Mucosa of stomach (tissue), 1 donor: ENCODE measurements around the gene CCDC184.
A peak's percentile ranks its signal among the peaks of the same experiment; 100 is the strongest.
"Not testable (repeated sequence)": the region's sequence is repeated elsewhere in the genome, so short reads cannot be mapped to it uniquely, and the experiment has no call there.

Experiments used
- H3K27me3 ChIP-seq: one replicate; pipeline ENCODE4 v1.7.0; 2013; ENCODE audit warnings: mild to moderate bottlenecking, low read length; ENCODE audit not compliant: control insufficient read depth, insufficient read depth
- H3K36me3 ChIP-seq: one replicate; pipeline ENCODE4 v1.7.0; 2013; ENCODE audit warnings: low read length; ENCODE audit not compliant: control insufficient read depth, insufficient read depth
- H3K4me1 ChIP-seq: one replicate; pipeline ENCODE4 v1.7.0; 2013; ENCODE audit warnings: mild to moderate bottlenecking, low read length; ENCODE audit not compliant: control insufficient read depth, insufficient read depth
- H3K4me3 ChIP-seq: one replicate; pipeline ENCODE4 v1.7.0; 2013; ENCODE audit warnings: low read length
- H3K9ac ChIP-seq: one replicate; pipeline ENCODE4 v1.7.0; 2013; ENCODE audit warnings: mild to moderate bottlenecking, low read length, moderate library complexity
- H3K9me3 ChIP-seq: one replicate; pipeline ENCODE4 v1.7.0; 2013; ENCODE audit warnings: mild to moderate bottlenecking, low read length, moderate library complexity; ENCODE audit not compliant: control insufficient read depth
- donor health status: Pancreatic carcinoma.

The CCDC184 gene

DNA sequence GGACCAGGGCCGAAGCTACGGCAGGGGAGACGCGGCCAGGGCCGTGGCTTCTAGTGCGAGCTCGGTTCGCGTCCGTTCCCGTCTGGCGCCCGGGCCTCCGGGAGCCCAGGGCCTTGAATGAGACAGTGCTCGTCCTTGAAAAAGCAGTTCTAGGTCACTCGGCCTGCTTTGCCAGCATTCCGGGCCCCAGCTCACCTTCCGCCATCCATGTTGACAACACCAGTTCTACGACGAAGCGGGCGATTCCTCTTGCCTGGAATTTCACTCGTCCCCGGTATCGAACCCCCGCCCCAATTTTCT is 15.2 kb downstream of the CCDC184 start:
- H3K9me3 ChIP-seq: no peaks in the 10 kb centered on the region
- peak overlapping the region; percentile 100 for H3K9ac ChIP-seq
- no peaks in the 10 kb centered on the region for H3K27me3 ChIP-seq
- H3K4me3 ChIP-seq: peak overlapping the region; percentile 98
- peaks cover 18% of the 10 kb centered on the region for H3K4me1 ChIP-seq
- H3K36me3 ChIP-seq: no peaks in the 10 kb centered on the region

DNA sequence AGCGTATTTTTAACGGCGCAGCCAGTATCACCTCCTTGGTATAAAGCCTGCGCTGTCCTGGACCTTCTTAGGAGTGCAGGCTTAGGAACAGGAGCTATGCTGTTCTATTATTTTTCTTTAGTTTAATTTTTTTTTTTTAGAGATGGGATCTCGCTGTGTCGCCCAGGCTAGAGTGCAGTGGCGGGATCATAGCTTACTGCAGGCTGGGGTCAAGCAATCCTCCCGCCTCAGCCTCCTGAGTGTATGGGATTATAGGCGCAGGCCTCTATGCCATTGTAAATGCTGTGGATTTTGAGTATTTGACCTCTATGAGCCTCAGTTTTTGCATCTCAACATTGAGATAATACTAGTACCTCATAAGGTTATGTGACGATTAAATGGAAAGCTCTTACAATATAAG is 15.5 kb downstream of the CCDC184 start:
- Histone ChIP-seq H3K4me3 (peak overlapping the region; percentile 98), H3K27me3 (no peaks in the 10 kb centered on the region), H3K9me3 (no peaks in the 10 kb centered on the region), H3K36me3 (no peaks in the 10 kb centered on the region), H3K9ac (peak overlapping the region; percentile 100), H3K4me1 (peaks cover 18% of the 10 kb centered on the region)

DNA sequence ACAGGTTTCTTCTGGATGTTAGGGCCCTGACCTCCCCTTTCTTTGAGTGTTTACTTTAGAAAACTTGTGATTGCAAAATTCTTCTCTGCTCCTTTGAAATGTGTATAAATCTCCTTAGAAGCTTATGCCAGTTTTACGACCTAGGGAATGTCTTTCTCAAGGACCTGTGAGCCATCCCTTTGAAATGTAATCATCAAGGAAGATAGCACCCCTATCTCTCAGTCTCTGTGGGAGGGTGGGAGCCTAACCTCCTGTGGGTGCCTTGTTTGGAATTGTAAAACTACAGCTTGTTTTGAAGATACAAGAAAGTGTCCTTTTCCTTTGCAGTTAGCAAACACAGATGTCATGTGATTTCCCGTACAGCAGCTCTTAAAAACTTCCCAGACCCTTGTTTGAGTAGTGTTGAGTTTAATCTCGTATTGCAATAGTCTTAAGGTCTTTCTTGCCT is 16.4 kb downstream of the CCDC184 start:
- peaks cover 18% of the 10 kb centered on the region for H3K4me1 ChIP-seq
- no peaks in the 10 kb centered on the region for H3K27me3 ChIP-seq
- no peaks in the 10 kb centered on the region for H3K36me3 ChIP-seq
- H3K4me3 ChIP-seq: no peak overlapping the region
- H3K9ac ChIP-seq: no peak overlapping the region
- H3K9me3 ChIP-seq: no peaks in the 10 kb centered on the region

DNA sequence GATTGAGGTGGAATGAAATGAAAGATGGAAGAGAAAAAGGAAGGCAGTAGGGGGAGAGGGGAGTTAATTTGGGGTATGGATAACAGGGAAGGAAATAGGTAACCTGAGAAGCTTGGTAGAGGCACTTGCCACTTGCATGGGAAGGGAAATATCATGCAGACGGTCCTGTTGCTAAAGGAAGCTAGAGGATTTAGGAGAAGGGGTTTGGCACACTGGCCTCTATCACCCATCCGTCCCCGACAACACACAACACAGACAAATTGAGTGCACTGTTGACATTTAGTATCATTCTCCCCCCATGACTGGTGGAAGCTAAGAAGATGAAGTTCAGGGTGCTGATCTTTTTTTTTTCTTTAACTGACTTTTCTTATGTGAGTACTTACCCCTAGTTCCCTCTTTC is 17.6 kb downstream of the CCDC184 start:
- H3K9ac ChIP-seq: no peak overlapping the region
- H3K9me3 ChIP-seq: no peaks in the 10 kb centered on the region
- H3K4me3 ChIP-seq: no peak overlapping the region
- no peaks in the 10 kb centered on the region for H3K36me3 ChIP-seq
- H3K4me1 ChIP-seq: peaks cover 18% of the 10 kb centered on the region
- H3K27me3 ChIP-seq: no peaks in the 10 kb centered on the region

- Histone ChIP-seq H3K27me3 (no peaks in the 10 kb centered on the region), H3K9ac (no peak overlapping the region), H3K4me3 (no peak overlapping the region), H3K4me1 (peaks cover 18% of the 10 kb centered on the region), H3K9me3 (no peaks in the 10 kb centered on the region), H3K36me3 (no peaks in the 10 kb centered on the region)
These were observed 18.1 kb downstream of the CCDC184 start for GRCh38 chr12:48201516-48201915.

DNA sequence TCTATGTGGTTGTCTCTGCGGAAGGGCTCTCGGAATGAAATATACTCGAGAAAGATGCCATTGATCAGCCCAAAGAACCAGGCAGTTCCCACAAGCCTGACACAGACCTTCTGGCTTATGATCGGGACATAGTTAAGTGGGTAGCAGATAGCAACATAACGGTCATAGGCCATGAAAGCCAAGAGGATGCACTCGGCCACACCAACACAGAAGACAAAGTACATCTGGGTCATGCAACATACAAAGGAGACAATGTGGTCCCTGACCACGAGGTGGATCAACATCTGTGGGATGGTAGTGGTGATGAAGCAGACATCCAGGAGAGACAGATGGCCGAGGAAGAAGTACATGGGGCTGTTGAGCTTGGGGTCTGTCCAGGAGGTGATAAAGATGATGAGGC is 19.3 kb downstream of the CCDC184 start:
- H3K4me1 ChIP-seq: peaks cover 10% of the 10 kb centered on the region
- no peak overlapping the region for H3K4me3 ChIP-seq
- no peaks in the 10 kb centered on the region for H3K36me3 ChIP-seq
- H3K9ac ChIP-seq: no peak overlapping the region
- no peaks in the 10 kb centered on the region for H3K9me3 ChIP-seq
- H3K27me3 ChIP-seq: no peaks in the 10 kb centered on the region

DNA sequence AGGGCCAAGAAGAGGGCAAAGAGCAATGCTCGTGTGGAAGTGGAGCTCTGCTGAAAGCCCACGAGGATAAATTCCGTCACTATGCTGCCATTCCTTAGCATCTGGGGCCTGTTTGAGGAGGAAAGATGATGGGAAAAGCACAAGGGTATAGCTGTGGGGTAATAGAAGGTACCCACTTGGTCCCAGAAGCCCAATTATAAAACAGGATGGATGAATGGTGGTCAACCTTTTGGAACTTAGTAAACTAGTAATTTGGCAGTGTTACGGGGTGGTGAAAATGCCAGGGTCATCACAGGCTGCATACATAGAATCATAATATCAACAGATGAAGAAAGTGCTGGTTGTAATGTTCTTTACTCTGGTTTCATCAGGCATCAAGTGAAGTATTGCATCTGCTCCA is 19.7 kb downstream of the CCDC184 start, which contains the start of gene OR10AD1:
TSS of gene OR10AD1 (minus strand) at position 101 of the 400 bp plus-strand sequence. CDS start at position 101, 0 bp downstream.
- H3K9me3 ChIP-seq: no peaks in the 10 kb centered on the region
- no peaks in the 10 kb centered on the region for H3K36me3 ChIP-seq
- H3K9ac ChIP-seq: no peak within 1 kb of the TSS
- no peak within 1 kb of the TSS for H3K4me3 ChIP-seq
- H3K4me1 ChIP-seq: peaks cover 9% of the 10 kb centered on the region
- no peaks in the 10 kb centered on the region for H3K27me3 ChIP-seq

DNA sequence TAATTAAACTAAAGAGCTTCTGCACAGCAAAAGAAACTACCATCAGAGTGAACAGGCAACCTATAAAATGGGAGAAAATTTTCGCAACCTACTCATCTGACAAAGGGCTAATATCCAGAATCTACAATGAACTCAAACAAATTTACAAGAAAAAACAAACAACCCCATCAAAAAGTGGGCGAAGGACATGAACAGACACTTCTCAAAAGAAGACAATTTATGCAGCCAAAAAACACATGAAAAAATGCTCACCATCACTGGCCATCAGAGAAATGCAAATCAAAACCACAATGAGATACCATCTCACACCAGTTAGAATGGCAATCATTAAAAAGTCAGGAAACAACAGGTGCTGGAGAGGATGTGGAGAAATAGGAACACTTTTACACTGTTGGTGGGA is 26.1 kb downstream of the CCDC184 start:
- not testable (repeated sequence) for H3K4me1 ChIP-seq, H3K36me3 ChIP-seq, H3K4me3 ChIP-seq, H3K27me3 ChIP-seq, H3K9ac ChIP-seq, H3K9me3 ChIP-seq

DNA sequence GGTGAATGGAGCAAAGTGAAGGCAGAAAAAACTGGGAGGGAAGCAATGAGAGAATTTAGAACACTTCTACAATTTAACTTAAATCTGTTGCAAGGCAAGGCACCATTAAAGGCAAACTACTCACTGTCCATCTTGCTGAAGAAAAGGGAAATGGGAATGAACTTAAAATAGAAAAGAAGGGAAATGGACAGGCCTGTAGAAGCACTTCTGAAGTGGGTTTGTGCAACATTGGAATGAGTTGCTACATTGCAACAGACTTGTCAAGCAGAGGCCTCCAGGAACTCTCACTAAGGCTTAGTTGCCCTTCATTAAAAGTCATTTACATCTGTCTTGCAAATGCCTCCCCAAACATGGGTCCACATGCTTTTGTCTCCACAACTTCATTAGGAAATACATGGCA is 33.3 kb downstream of the CCDC184 start:
- Histone ChIP-seq H3K27me3 (peaks cover 4% of the 10 kb centered on the region), H3K4me1 (no peaks in the 10 kb centered on the region), H3K9ac (no peak overlapping the region), H3K4me3 (no peak overlapping the region), H3K9me3 (no peaks in the 10 kb centered on the region), H3K36me3 (no peaks in the 10 kb centered on the region)

GRCh38 chr12:48219631-48220030 is 36.2 kb downstream of the CCDC184 start:
- Histone ChIP-seq H3K4me1 (no peaks in the 10 kb centered on the region), H3K9me3 (no peaks in the 10 kb centered on the region)

DNA sequence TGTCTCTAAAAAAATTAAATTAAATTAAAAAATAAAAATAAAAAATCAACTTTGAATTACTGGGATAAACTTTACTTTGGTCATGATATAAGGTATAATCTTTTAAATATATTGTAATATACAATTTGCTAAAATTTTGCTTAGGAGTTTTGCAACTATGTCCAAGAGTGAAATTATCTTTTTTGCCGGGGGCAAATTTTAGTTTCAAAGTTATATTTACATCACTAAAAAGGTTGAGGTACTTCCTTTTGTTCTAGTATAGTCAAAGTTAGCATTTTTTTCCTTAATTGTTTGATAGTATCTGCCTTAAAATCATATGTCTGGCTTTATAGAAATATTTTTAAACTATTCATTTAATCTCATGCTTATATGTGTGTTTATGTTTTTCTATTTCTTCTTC is 37.3 kb downstream of the CCDC184 start:
- Histone ChIP-seq H3K27me3 (peaks cover 4% of the 10 kb centered on the region), H3K4me3 (no peak overlapping the region), H3K4me1 (no peaks in the 10 kb centered on the region), H3K9ac (no peak overlapping the region), H3K36me3 (no peaks in the 10 kb centered on the region), H3K9me3 (no peaks in the 10 kb centered on the region)

More at GRCh38 chr12:48219631-48220030, 36.2 kb downstream of the CCDC184 start:
- Histone ChIP-seq H3K9ac (no peak overlapping the region), H3K36me3 (no peaks in the 10 kb centered on the region), H3K4me3 (no peak overlapping the region), H3K27me3 (peaks cover 4% of the 10 kb centered on the region)

DNA sequence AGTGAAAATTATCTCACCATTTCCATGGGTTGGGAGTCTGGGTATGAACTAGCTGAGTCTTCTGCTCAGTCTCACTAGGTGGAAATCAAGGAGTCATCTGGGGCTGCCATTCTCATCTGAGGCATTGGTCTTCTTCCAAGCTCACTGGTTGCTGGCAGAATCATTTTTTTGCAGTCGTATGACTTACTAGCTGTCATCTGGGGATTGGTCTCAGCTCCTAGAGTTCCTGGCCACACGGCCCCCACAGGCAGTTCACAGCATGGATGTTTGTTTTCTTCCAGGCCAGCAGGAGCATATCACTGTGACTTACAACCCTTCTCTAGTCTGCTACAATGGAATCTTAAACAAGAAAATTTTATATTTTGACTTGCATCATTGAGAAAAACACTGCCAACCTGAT is 38.2 kb downstream of the CCDC184 start:
- Histone ChIP-seq H3K9ac (no peak overlapping the region), H3K4me3 (no peak overlapping the region), H3K36me3 (no peaks in the 10 kb centered on the region), H3K9me3 (no peaks in the 10 kb centered on the region), H3K4me1 (no peaks in the 10 kb centered on the region), H3K27me3 (peaks cover 4% of the 10 kb centered on the region)

DNA sequence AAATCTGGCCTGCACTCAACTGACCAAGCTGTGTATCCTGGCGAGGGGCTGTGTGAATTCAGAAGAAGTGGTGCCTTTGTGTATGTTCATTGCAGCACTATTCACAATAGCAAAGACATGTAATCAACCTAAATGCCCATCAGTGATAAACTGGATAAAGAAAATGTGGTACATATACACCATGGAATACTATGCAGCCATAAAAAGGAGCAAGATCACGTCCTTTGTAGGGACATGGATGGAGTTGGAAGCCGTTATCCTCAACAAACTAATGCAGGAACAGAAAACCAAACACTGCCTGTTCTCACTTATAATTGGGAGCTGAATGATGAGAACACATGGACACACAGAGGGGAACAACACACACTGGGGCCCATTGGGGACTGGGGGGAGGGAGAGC is 41.1 kb downstream of the CCDC184 start:
- H3K9ac ChIP-seq, H3K4me1 ChIP-seq, H3K27me3 ChIP-seq, H3K36me3 ChIP-seq, H3K9me3 ChIP-seq, H3K4me3 ChIP-seq: not testable (repeated sequence)
